HEK293T (cell line): ENCODE data around the gene CAPN13.

Source experiments
- ARNT ChIP-seq: fragments of 450-650 bp; IDR thresholded peaks from 2 replicates; pipeline ENCODE4 v1.6.1; 2017; ENCODE audit warnings: mild to moderate bottlenecking
- ELF4 ChIP-seq: fragments of 450-650 bp; IDR thresholded peaks from 2 replicates; pipeline ENCODE4 v1.6.1; 2017; ENCODE audit warnings: antibody characterized with exemption
- FOXA1 ChIP-seq: fragments of 450-650 bp; IDR thresholded peaks from 2 replicates; pipeline ENCODE4 v1.6.1; 2016; ENCODE audit warnings: mild to moderate bottlenecking
- FOXK2 ChIP-seq: fragments of 450-650 bp; IDR thresholded peaks from 2 replicates; pipeline ENCODE4 v1.6.1; 2016; ENCODE audit warnings: mild to moderate bottlenecking
- FOXM1 ChIP-seq: fragments of 450-650 bp; IDR thresholded peaks from 2 replicates; pipeline ENCODE4 v1.6.1; 2017; ENCODE audit warnings: mild to moderate bottlenecking, borderline replicate concordance
- HDGF ChIP-seq: fragments of 450-650 bp; IDR thresholded peaks from 2 replicates; pipeline ENCODE4 v1.6.1; 2017; ENCODE audit warnings: antibody characterized with exemption, borderline replicate concordance
- PKNOX1 ChIP-seq: fragments of 450-650 bp; IDR thresholded peaks from 2 replicates; pipeline ENCODE4 v1.6.1; 2016
- SP1 ChIP-seq: fragments of 450-650 bp; IDR thresholded peaks from 2 replicates; pipeline ENCODE4 v1.6.1; 2017
- TARDBP ChIP-seq: fragments of 450-650 bp; IDR thresholded peaks from 2 replicates; pipeline ENCODE4 v1.6.1; 2016

DNA sequence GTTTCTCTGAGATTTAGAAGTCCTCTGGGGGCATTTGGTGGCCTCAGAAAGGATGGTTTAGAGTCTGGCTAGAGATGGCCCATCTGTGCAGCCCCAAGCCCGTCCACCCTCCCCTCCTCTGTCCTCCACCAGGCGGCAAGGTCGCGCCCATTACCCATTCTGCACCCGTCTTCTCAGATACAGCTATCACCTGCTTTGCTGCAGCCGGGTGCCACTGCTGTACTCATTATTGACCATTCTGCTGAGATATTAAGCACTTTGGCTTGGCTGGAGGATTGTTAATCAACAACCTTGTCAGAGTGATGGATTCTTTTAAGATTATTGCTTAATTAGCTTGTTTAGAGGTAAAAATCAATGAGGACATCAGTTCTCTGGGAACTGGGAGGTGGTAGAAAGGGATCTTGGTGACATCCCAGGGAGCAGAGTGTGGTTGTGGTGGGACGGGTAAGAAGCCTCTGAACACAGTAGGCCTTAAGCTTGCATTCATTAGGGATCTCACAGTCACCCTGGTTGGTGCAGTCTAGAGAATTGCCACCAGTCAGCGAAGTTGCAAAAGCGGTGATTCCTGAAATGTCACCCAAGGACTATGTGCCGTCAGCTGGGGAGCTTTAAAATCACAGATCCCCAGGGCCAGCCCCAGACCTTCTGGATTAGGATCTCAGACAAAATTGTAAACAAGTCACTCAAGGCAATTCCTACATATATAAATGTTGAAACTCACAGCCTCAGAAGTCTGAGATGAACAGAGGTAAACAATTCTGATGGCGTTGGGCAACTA, 90.9 kb downstream of the CAPN13 start:
- no peak for TF ChIP-seq SP1
- no peak for TF ChIP-seq HDGF
- TF ChIP-seq TARDBP, result no peak
- TF ChIP-seq FOXA1, result no peak
- no peak for TF ChIP-seq FOXM1
- TF ChIP-seq FOXK2, result no peak
- no peak for TF ChIP-seq ARNT
- no peak for TF ChIP-seq ELF4
- no peak for TF ChIP-seq PKNOX1
